GM10266 (cell line): ENCODE results near the gene ANKRD13B.

ENCODE experiments used
- DNase-seq: peaks from one replicate; pipeline ENCODE4 v3.0.0; 2012; ENCODE audit errors: extremely low spot score
- CTCF ChIP-seq: IDR thresholded peaks from 2 replicates; pipeline ENCODE4 v1.5.1; 2012; ENCODE audit warnings: mild to moderate bottlenecking, low read depth; ENCODE audit not compliant: control insufficient read depth, insufficient read depth; ENCODE audit errors: missing control alignments

ANKRD13B gene

GRCh38 chr17:29640413-29640812, 47.5 kb downstream of the ANKRD13B start:
- DNase-seq = no peak
- TF ChIP-seq CTCF = no peak

DNA sequence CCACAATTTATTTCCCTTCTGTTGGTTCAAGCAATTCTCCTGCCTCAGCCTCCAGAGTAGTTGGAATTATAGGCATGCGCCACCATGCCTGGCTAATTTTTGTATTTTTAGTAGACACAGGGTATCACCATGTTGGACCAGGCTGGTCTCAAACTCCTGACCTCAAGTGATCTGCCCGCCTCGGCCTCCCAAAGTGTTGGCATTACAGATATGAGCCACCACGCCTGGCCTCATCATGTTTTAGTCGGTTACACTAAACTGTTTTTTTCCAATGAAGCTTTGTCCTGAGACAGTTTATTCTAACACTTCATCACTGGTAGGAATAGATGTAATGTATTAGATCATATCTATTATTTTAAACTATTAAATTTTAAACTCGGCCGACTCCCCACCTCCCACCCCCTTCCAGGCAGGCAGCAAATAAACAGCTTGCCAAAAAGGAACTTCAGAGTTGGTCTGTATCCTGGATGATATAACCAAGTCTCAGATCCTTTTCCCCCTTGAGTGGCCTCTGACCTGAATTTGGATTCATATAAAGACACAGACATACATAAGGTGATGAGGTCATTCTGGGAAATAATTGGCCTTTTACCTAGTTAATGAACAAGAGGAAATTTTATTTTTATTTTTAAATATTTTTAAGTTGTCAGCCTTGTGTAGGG, 48.2 kb downstream of the ANKRD13B start:
- DNase-seq = no peak
- no peak for TF ChIP-seq CTCF

- no peak for DNase-seq
- TF ChIP-seq CTCF = no peak
Observed at GRCh38 chr17:29642171-29642611, 49.3 kb downstream of the ANKRD13B start.

GRCh38 chr17:29643817-29644160, 50.9 kb downstream of the ANKRD13B start:
- TF ChIP-seq CTCF = no peak
- DNase-seq = no peak

- DNase-seq = no peak
Observed at GRCh38 chr17:29645515-29646051, 52.7 kb downstream of the ANKRD13B start.

DNA sequence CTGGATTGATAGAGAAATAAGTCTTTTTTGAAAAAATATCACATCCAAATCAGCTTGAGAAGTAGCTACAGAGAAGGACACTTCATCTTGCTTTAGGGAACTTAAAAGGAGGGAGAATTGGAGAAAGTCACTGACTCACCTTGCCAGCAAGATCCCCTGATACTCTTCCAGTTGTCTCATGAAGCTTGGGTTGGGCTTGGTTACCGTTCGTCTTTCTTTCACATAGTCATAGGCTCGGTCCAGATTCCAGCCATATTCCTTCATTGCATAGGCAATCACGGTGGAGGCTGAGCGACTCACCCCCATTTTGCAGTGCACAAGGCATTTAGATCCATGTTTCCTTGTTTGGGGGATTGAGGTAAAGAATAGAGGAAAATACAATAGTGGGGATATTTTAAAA, 55.1 kb downstream of the ANKRD13B start:
- no peak for DNase-seq
- TF ChIP-seq CTCF = no peak

More at GRCh38 chr17:29645515-29646051, 52.7 kb downstream of the ANKRD13B start:
- TF ChIP-seq CTCF = no peak

DNA sequence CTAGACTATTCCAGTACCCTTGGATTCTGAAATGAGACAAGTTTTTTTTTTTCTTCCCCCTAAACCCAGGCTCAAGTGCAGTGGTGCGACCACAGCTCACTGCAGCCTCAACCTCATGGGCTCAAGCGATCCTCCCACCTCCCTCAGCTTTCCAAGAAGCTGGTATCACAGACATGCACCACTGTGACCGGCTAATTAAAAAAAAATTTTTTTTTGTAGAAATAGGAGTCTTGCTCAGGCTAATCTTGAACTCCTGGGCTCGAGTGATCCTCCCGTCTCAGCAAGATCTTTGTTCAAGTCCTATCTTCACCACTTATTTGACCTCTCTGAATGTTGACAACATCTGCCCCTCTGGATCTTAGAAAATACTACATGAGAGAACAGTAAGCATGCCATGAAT, 56.4 kb downstream of the ANKRD13B start:
- no peak for DNase-seq
- TF ChIP-seq CTCF = no peak
